HepG2 (cell line): ENCODE measurements around the gene TNFAIP3. TPM values are rescaled to one million over a fixed set of nuclear protein-coding genes. Genes with fewer than 3 reads are reported as not detected.

Experiments used
- BHLHE40 ChIP-seq: IDR thresholded peaks from 2 replicates; pipeline ENCODE4 v1.6.1; 2011; ENCODE audit warnings: low read length, improper control_type of control experiment
- EP300 ChIP-seq, 3 experiments: sonication (generic) in 1 of 3; formaldehyde crosslinking in 1 of 3; IDR thresholded peaks; 2 replicates each; pipeline versions ENCODE4 v1.5.1 to v1.6.1; 2011 to 2020; ENCODE audit warnings: low read depth in 2 of 3, low read length in 2 of 3, borderline replicate concordance in 1 of 3, improper control_type of control experiment in 1 of 3, mild to moderate bottlenecking in 1 of 3, missing genetic modification reagents in 1 of 3, moderate library complexity in 1 of 3
- HNRNPUL1 ChIP-seq: fragments of 200-400 bp; formaldehyde crosslinking; IDR thresholded peaks from 2 replicates; pipeline ENCODE4 v1.6.1; 2017; ENCODE audit warnings: low read depth, mild to moderate bottlenecking, low read length, moderate library complexity
- MED8 ChIP-seq: sonication (generic); formaldehyde crosslinking; IDR thresholded peaks from 2 replicates; pipeline ENCODE4 v1.8.1; 2023; ENCODE audit warnings: mild to moderate bottlenecking, missing genetic modification reagents; ENCODE audit not compliant: insufficient replicate concordance
- MEF2D ChIP-seq: sonication (generic); formaldehyde crosslinking; IDR thresholded peaks from 2 replicates; pipeline ENCODE4 v1.5.1; 2020; ENCODE audit warnings: mild to moderate bottlenecking, missing genetic modification reagents
- SOX13 ChIP-seq, 3 experiments: fragments of 450-650 bp in 1 of 3; sonication (generic) in 1 of 3; formaldehyde crosslinking in 1 of 3; IDR thresholded peaks in 2 of 3; conservative IDR thresholded peaks in 1 of 3; 2 replicates each; pipeline versions ENCODE4 v1.5.0 to v1.6.1; 2016 to 2020; ENCODE audit warnings: antibody characterized with exemption in 1 of 3, mild to moderate bottlenecking in 1 of 3, missing compliant biosample characterization in 1 of 3, missing genetic modification reagents in 1 of 3, moderate library complexity in 1 of 3
- ZNF607 ChIP-seq: sonication (generic); formaldehyde crosslinking; IDR thresholded peaks from 2 replicates; pipeline ENCODE4 v1.5.1; 2020; ENCODE audit warnings: missing genetic modification reagents, mild to moderate bottlenecking, borderline replicate concordance
- ZSCAN29 ChIP-seq: sonication (generic); formaldehyde crosslinking; conservative IDR thresholded peaks from 2 replicates; pipeline ENCODE4 v1.4.0; 2020; ENCODE audit warnings: mild to moderate bottlenecking, missing genetic modification reagents
- polyA plus RNA-seq, 8 experiments: library from polyadenylated mRNA; depleted of rRNA in 3 of 8; stranded (reverse) in 7 of 8; unstranded in 1 of 8; fragments of >200 nt; fragmentation: Illumina TruSeq in 4 of 8; extraction: Trizol in 4 of 8; gene quantifications; 2 replicates each; pipeline versions ENCODE4 v1.2.1 to v1.2.3, GENCODE V29; 2011 to 2016; ENCODE audit warnings: low read depth in 4 of 8, missing spikeins in 1 of 8, mixed read lengths in 1 of 8; ENCODE audit not compliant: insufficient read depth in 1 of 8
- total RNA-seq, 5 experiments: library from RNA; depleted of rRNA; stranded (reverse); fragments of >200 nt; fragmentation: Illumina TruSeq; extraction: Trizol; gene quantifications; 2 replicates each; pipeline ENCODE4 v1.2.3, GENCODE V29; 2016; ENCODE audit warnings: low read depth in 1 of 5
- TF ChIP-seq, protein P1 (sequence below): sonication (generic); formaldehyde crosslinking; IDR thresholded peaks from 2 replicates; pipeline ENCODE4 v1.5.0; 2020; ENCODE audit warnings: mild to moderate bottlenecking, missing genetic modification reagents
- TF ChIP-seq, protein P2 (sequence below): sonication (generic); formaldehyde crosslinking; IDR thresholded peaks from 2 replicates; pipeline ENCODE4 v1.4.0; 2020; ENCODE audit warnings: mild to moderate bottlenecking, missing genetic modification reagents, borderline replicate concordance
- TF ChIP-seq, protein P3 (sequence below): sonication (generic); formaldehyde crosslinking; IDR thresholded peaks from 2 replicates; pipeline ENCODE4 v1.9.0; 2021; ENCODE audit warnings: mild to moderate bottlenecking, missing genetic modification reagents

TNFAIP3 gene
- total and polyA plus RNA-seq, 2 of the 13 experiments (the other 11 are each of a cell fraction or from before 2014, with no cell fraction given), result 28.2 to 47.1 TPM

DNA sequence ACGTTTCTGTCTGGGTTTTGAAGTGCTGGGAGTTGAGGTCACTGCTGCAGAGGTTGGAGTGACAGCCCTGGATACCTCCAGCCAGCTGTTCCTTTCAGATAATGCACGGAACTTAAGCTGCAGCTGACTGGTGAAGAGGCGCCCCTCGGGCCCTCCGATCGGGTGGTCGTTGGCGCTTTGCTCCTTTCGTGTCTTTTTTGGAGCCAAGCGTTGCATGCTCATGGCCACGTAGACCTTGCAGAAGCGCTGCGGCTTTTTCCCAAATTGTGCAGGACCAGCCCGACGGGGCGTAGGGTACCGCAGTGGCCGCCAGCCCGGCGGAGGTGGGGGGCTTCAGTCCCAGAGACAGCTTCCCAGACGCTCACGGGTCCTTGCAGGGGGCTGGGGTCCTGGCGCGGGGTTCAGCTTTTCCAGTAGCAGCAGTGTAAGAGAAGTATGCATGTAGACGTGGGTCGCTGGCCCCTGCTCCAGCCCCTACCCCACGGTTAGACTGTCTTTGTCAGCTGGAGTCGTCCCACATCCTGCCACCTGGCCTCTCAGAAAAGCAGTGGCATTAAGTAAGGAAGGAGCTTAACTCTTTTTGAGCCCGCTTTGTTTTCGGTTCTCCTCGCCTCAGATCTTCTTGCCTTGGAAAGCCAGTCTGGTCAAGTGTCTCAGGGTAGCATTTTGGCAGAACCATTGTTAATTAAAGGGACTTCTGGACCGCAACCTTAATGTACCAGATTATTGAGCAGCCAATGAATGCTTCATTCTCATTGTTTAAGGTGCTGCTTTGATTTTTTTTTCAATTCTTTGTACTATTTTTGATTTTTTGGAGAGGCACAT is 838 bp downstream of the TNFAIP3 start (continued):
- TF ChIP-seq ZNF607 (CRISPR knock-in tag) (peak; percentile 6; the same call in 1 of the 2 replicates), MEF2D (CRISPR knock-in tag) (peak; percentile 12; the same call in 1 of the 2 replicates), SOX13 (IDR thresholded peaks at IDR 0.05) (no peak), SOX13 (CRISPR knock-in tag; conservative IDR thresholded peaks at IDR 0.05 in 1 of 2, IDR thresholded peaks at IDR 0.05 in 1 of 2) (no peak), EP300 (IDR thresholded peaks at IDR 0.05; ENCODE audit: low read depth in 2 of 2, low read length in 2 of 2) (no peak), EP300 (CRISPR knock-in tag; IDR thresholded peaks at IDR 0.05; ENCODE audit: borderline replicate concordance) (no peak), BHLHE40 (no peak), HNRNPUL1 (no peak), MED8 (no peak), ZSCAN29 (CRISPR knock-in tag) (no peak)
- TF ChIP-seq, protein P1, sequence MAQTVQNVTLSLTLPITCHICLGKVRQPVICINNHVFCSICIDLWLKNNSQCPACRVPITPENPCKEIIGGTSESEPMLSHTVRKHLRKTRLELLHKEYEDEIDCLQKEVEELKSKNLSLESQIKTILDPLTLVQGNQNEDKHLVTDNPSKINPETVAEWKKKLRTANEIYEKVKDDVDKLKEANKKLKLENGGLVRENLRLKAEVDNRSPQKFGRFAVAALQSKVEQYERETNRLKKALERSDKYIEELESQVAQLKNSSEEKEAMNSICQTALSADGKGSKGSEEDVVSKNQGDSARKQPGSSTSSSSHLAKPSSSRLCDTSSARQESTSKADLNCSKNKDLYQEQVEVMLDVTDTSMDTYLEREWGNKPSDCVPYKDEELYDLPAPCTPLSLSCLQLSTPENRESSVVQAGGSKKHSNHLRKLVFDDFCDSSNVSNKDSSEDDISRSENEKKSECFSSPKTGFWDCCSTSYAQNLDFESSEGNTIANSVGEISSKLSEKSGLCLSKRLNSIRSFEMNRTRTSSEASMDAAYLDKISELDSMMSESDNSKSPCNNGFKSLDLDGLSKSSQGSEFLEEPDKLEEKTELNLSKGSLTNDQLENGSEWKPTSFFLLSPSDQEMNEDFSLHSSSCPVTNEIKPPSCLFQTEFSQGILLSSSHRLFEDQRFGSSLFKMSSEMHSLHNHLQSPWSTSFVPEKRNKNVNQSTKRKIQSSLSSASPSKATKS (CRISPR knock-in tag), result no peak
- TF ChIP-seq, protein P2, sequence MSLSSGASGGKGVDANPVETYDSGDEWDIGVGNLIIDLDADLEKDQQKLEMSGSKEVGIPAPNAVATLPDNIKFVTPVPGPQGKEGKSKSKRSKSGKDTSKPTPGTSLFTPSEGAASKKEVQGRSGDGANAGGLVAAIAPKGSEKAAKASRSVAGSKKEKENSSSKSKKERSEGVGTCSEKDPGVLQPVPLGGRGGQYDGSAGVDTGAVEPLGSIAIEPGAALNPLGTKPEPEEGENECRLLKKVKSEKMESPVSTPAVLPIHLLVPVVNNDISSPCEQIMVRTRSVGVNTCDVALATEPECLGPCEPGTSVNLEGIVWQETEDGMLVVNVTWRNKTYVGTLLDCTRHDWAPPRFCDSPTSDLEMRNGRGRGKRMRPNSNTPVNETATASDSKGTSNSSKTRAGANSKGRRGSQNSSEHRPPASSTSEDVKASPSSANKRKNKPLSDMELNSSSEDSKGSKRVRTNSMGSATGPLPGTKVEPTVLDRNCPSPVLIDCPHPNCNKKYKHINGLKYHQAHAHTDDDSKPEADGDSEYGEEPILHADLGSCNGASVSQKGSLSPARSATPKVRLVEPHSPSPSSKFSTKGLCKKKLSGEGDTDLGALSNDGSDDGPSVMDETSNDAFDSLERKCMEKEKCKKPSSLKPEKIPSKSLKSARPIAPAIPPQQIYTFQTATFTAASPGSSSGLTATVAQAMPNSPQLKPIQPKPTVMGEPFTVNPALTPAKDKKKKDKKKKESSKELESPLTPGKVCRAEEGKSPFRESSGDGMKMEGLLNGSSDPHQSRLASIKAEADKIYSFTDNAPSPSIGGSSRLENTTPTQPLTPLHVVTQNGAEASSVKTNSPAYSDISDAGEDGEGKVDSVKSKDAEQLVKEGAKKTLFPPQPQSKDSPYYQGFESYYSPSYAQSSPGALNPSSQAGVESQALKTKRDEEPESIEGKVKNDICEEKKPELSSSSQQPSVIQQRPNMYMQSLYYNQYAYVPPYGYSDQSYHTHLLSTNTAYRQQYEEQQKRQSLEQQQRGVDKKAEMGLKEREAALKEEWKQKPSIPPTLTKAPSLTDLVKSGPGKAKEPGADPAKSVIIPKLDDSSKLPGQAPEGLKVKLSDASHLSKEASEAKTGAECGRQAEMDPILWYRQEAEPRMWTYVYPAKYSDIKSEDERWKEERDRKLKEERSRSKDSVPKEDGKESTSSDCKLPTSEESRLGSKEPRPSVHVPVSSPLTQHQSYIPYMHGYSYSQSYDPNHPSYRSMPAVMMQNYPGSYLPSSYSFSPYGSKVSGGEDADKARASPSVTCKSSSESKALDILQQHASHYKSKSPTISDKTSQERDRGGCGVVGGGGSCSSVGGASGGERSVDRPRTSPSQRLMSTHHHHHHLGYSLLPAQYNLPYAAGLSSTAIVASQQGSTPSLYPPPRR, result peak; percentile 52; the same call in 1 of the 2 replicates
- TF ChIP-seq, protein P3, sequence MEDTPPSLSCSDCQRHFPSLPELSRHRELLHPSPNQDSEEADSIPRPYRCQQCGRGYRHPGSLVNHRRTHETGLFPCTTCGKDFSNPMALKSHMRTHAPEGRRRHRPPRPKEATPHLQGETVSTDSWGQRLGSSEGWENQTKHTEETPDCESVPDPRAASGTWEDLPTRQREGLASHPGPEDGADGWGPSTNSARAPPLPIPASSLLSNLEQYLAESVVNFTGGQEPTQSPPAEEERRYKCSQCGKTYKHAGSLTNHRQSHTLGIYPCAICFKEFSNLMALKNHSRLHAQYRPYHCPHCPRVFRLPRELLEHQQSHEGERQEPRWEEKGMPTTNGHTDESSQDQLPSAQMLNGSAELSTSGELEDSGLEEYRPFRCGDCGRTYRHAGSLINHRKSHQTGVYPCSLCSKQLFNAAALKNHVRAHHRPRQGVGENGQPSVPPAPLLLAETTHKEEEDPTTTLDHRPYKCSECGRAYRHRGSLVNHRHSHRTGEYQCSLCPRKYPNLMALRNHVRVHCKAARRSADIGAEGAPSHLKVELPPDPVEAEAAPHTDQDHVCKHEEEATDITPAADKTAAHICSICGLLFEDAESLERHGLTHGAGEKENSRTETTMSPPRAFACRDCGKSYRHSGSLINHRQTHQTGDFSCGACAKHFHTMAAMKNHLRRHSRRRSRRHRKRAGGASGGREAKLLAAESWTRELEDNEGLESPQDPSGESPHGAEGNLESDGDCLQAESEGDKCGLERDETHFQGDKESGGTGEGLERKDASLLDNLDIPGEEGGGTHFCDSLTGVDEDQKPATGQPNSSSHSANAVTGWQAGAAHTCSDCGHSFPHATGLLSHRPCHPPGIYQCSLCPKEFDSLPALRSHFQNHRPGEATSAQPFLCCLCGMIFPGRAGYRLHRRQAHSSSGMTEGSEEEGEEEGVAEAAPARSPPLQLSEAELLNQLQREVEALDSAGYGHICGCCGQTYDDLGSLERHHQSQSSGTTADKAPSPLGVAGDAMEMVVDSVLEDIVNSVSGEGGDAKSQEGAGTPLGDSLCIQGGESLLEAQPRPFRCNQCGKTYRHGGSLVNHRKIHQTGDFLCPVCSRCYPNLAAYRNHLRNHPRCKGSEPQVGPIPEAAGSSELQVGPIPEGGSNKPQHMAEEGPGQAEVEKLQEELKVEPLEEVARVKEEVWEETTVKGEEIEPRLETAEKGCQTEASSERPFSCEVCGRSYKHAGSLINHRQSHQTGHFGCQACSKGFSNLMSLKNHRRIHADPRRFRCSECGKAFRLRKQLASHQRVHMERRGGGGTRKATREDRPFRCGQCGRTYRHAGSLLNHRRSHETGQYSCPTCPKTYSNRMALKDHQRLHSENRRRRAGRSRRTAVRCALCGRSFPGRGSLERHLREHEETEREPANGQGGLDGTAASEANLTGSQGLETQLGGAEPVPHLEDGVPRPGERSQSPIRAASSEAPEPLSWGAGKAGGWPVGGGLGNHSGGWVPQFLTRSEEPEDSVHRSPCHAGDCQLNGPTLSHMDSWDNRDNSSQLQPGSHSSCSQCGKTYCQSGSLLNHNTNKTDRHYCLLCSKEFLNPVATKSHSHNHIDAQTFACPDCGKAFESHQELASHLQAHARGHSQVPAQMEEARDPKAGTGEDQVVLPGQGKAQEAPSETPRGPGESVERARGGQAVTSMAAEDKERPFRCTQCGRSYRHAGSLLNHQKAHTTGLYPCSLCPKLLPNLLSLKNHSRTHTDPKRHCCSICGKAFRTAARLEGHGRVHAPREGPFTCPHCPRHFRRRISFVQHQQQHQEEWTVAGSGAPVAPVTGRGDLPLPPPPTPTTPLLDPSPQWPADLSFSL (CRISPR knock-in tag), result no peak
